Endothelial cell of umbilical vein (primary cell): Measurements from ENCODE around the gene LTBP1. TPM values are rescaled to one million over a fixed set of nuclear protein-coding genes. Genes with fewer than 3 reads are reported as not detected.

Experiments
- BruUV-seq: library from RNA; stranded (reverse); fragments of 400-500 nt; replicated peaks from 2 replicates; lab custom pipeline; 2021; lab: Mats Ljungman, UMichigan
- CTCF ChIA-PET: fragments of 300-600, 350-600 bp; sonication (Branson Sonifier 250); formaldehyde crosslinking; loops from one replicate; lab custom pipeline; 2021; ENCODE audit warnings: antibody characterized with exemption, inconsistent platforms; lab: Charles Lee
- POLR2A ChIA-PET: fragments of 300-600, 350-600 bp; sonication (Branson Sonifier 250); formaldehyde crosslinking; loops from one replicate; lab custom pipeline; 2021; ENCODE audit warnings: antibody characterized with exemption, inconsistent platforms; lab: Charles Lee
- DNase-seq: peaks from one replicate; pipeline ENCODE4 v3.0.0-alpha.2; 2011; ENCODE audit warnings: low read depth, low spot score
- FAIRE-seq: peaks from 2 replicates; lab custom pipeline; 2011; peaks lifted over from hg19 to GRCh38; lab: Jason Lieb, UNC
- H2AFZ ChIP-seq: 2 replicates; pipeline ENCODE4 v1.6.0; 2012; ENCODE audit warnings: low read depth, low read length, control low read depth, inconsistent platforms
- H3K27ac ChIP-seq: 2 replicates; pipeline ENCODE4 v1.5.1; 2011; ENCODE audit warnings: low read depth, mild to moderate bottlenecking, control low read depth, low read length, moderate library complexity; ENCODE audit not compliant: insufficient read depth
- H3K27me3 ChIP-seq, 2 experiments: 2 replicates each; pipeline versions ENCODE4 v1.6.0 to v1.6.1; 2011; ENCODE audit warnings: low read length in 2 of 2, mixed read lengths in 1 of 2; ENCODE audit not compliant: control insufficient read depth in 2 of 2, insufficient read depth in 2 of 2
- H3K36me3 ChIP-seq, 2 experiments: 2 replicates in 1 of 2; 3 replicates in 1 of 2; pipeline ENCODE4 v1.5.1; 2011; ENCODE audit warnings: low read length in 2 of 2, mild to moderate bottlenecking in 1 of 2, moderate library complexity in 1 of 2; ENCODE audit not compliant: control insufficient read depth in 2 of 2, insufficient read depth in 2 of 2; ENCODE audit errors: extremely low read depth in 1 of 2
- H3K4me1 ChIP-seq: 3 replicates; pipeline ENCODE4 v1.5.1; 2011; ENCODE audit warnings: mild to moderate bottlenecking, low read length; ENCODE audit not compliant: control insufficient read depth, insufficient read depth; ENCODE audit errors: extremely low read depth
- H3K4me2 ChIP-seq: 2 replicates; pipeline ENCODE4 v1.6.1; 2011; ENCODE audit warnings: low read length, control low read depth, mixed read lengths; ENCODE audit not compliant: insufficient read depth
- H3K4me3 ChIP-seq, 3 experiments: fragments of 200-600 bp in 1 of 3; sonication (generic), shearing (Covaris generic) in 1 of 3; replicated peaks in 1 of 3; 2 replicates each; pipeline ENCODE4 v1.5.1; 2011 to 2016; ENCODE audit warnings: control low read depth in 3 of 3, low read length in 3 of 3, mild to moderate bottlenecking in 2 of 3, inconsistent platforms in 1 of 3, low read depth in 1 of 3, moderate library complexity in 1 of 3; ENCODE audit not compliant: insufficient read depth in 1 of 3
- H3K79me2 ChIP-seq: 2 replicates; pipeline ENCODE4 v1.6.0; 2012; ENCODE audit warnings: low read length, inconsistent platforms; ENCODE audit not compliant: control insufficient read depth, insufficient read depth
- H3K9ac ChIP-seq: replicated peaks from 2 replicates; pipeline ENCODE3; 2011; ENCODE audit warnings: low read length, control low read depth; ENCODE audit not compliant: insufficient read depth; ENCODE audit errors: extremely low read depth
- H3K9me1 ChIP-seq: replicated peaks from 3 replicates; pipeline ENCODE4 v1.6.0; 2011; ENCODE audit warnings: mild to moderate bottlenecking, low read length; ENCODE audit not compliant: control insufficient read depth, insufficient read depth; ENCODE audit errors: extremely low read depth
- H3K9me3 ChIP-seq: replicated peaks from 2 replicates; pipeline ENCODE4 v1.5.1; 2012; ENCODE audit warnings: low read length, inconsistent platforms; ENCODE audit not compliant: control insufficient read depth, insufficient read depth
- H4K20me1 ChIP-seq: replicated peaks from 2 replicates; pipeline ENCODE3; 2011; ENCODE audit warnings: mild to moderate bottlenecking, low read length; ENCODE audit not compliant: control insufficient read depth, insufficient read depth; ENCODE audit errors: extremely low read depth
- EZH2 ChIP-seq: IDR thresholded peaks from 2 replicates; pipeline ENCODE4 v1.6.1; 2012; ENCODE audit warnings: borderline replicate concordance, low read depth, mild to moderate bottlenecking, moderate library complexity, low read length, inconsistent platforms; ENCODE audit not compliant: severe bottlenecking
- FOS ChIP-seq: IDR thresholded peaks from 2 replicates; pipeline ENCODE4 v1.6.1; 2011; ENCODE audit warnings: mild to moderate bottlenecking, low read length, moderate library complexity, borderline replicate concordance; ENCODE audit not compliant: insufficient read depth
- GATA2 ChIP-seq: IDR thresholded peaks from 2 replicates; pipeline ENCODE4 v1.7.0; 2011; ENCODE audit warnings: low read depth, mild to moderate bottlenecking, moderate library complexity, mixed read lengths, low read length; ENCODE audit not compliant: insufficient read length, insufficient read depth
- JUN ChIP-seq: IDR thresholded peaks from 2 replicates; pipeline ENCODE4 v1.6.1; 2011; ENCODE audit warnings: borderline replicate concordance, low read depth; ENCODE audit not compliant: insufficient read length, insufficient read depth
- MYC ChIP-seq: IDR thresholded peaks from one replicate; pipeline ENCODE4 v1.6.1; 2011; ENCODE audit warnings: mild to moderate bottlenecking, low read depth, low read length
- POLR2A ChIP-seq: IDR thresholded peaks from 2 replicates; pipeline ENCODE4 v1.6.1; 2012; ENCODE audit warnings: low read depth, mild to moderate bottlenecking, control low read depth, low read length
- POLR2AphosphoS5 ChIP-seq: IDR thresholded peaks from 2 replicates; pipeline ENCODE4 v1.6.1; 2012; ENCODE audit warnings: low read depth, mild to moderate bottlenecking, control low read depth, low read length, moderate library complexity; ENCODE audit not compliant: insufficient read depth
- dilution Hi-C: fragments of 300-500 bp; cut with MboI; formaldehyde crosslinking; loops from one replicate; pipeline ENCODE4 v1.15.0; 2019; ENCODE audit warnings: low sequenced_read_pairs; ENCODE audit not compliant: extremely low pct_ligation_motif_present
- intact Hi-C: fragments of 100-400 bp; cut with micrococcal nuclease; formaldehyde crosslinking; loops from one replicate; pipeline ENCODE4 v1.10.0; 2022
- polyA plus RNA-seq, 4 experiments: library from polyadenylated mRNA; depleted of rRNA in 3 of 4; stranded (reverse) in 3 of 4; unstranded in 1 of 4; fragments of >200 nt; gene quantifications; 2 replicates each; pipeline versions ENCODE4 v1.2.1 to v1.2.3, GENCODE V29; 2011 to 2012; ENCODE audit warnings: missing spikeins in 1 of 4
- total RNA-seq: library from RNA; stranded (reverse); gene quantifications from 2 replicates; pipeline ENCODE4 v1.2.3, GENCODE V29; 2021
- TF ChIP-seq, protein P1 (sequence below), 2 donors: IDR thresholded peaks; 1 replicate in 1 of 2; 2 replicates in 1 of 2; pipeline ENCODE4 v1.5.1; 2011; ENCODE audit warnings: low read length in 2 of 2, mild to moderate bottlenecking in 2 of 2, moderate library complexity in 2 of 2, control low read depth in 1 of 2, inconsistent platforms in 1 of 2, low read depth in 1 of 2; ENCODE audit not compliant: insufficient read depth in 1 of 2; ENCODE audit errors: extremely low read depth in 1 of 2
- TF ChIP-seq, protein P2 (sequence below): IDR thresholded peaks from 2 replicates; pipeline ENCODE4 v1.6.1; 2011; ENCODE audit not compliant: insufficient read depth, insufficient read length

Gene LTBP1
- total and polyA plus RNA-seq, 2 donors (not counting 3 experiments of a cell fraction or from before 2014, with no cell fraction given) = 57.4 to 68.2 TPM

DNA sequence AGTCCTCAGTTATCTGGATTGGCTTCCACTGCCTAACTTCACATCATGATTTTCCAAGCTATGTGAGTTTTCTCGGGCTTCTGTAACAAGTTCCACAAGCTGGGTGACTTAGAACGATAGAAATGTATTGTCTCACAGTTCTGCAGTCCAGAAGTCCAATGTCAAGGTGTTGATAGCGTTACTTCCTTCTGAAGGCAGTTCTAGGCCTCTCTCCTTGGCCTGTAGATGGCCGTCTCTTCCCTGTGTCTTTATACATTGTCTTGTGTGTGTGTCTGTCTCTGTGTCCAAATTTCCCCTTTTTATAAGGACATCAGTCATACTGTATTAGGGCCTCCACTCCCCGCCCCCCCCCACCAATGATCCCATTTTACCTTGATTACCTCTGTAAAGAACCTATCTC, 7.5 kb downstream of the LTBP1 start:
- Histone ChIP-seq H2AFZ (no peak overlapping the region), H3K4me3 (no peak overlapping the region), H3K9ac (no peak overlapping the region), H3K27me3 (no peaks in the 10 kb centered on the region), H3K4me1 (no peaks in the 10 kb centered on the region), H3K27ac (no peak overlapping the region), H4K20me1 (no peaks in the 10 kb centered on the region), H3K9me3 (no peaks in the 10 kb centered on the region), H3K36me3 (no peaks in the 10 kb centered on the region), H3K9me1 (no peaks in the 10 kb centered on the region), H3K79me2 (peaks cover 5% of the 10 kb centered on the region), H3K4me2 (no peak overlapping the region)
- CTCF ChIA-PET = interaction anchor here (1.5 kb wide), 1 partner anchor 442 kb away, joined by 4 read pairs; no protein-coding TSS in a partner anchor
- dilution Hi-C loops (no loop called here), intact Hi-C loops (no loop called here)
- POLR2A ChIA-PET = no interaction called here
- FAIRE-seq = no peak
- TF ChIP-seq GATA2 = no peak
- TF ChIP-seq MYC = no peak
- TF ChIP-seq, protein P1, sequence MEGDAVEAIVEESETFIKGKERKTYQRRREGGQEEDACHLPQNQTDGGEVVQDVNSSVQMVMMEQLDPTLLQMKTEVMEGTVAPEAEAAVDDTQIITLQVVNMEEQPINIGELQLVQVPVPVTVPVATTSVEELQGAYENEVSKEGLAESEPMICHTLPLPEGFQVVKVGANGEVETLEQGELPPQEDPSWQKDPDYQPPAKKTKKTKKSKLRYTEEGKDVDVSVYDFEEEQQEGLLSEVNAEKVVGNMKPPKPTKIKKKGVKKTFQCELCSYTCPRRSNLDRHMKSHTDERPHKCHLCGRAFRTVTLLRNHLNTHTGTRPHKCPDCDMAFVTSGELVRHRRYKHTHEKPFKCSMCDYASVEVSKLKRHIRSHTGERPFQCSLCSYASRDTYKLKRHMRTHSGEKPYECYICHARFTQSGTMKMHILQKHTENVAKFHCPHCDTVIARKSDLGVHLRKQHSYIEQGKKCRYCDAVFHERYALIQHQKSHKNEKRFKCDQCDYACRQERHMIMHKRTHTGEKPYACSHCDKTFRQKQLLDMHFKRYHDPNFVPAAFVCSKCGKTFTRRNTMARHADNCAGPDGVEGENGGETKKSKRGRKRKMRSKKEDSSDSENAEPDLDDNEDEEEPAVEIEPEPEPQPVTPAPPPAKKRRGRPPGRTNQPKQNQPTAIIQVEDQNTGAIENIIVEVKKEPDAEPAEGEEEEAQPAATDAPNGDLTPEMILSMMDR (IDR thresholded peaks at IDR 0.05; ENCODE audit: extremely low read depth in 1 of 2, insufficient read depth in 1 of 2, low read depth in 1 of 2, low read length in 2 of 2) = no peak
- TF ChIP-seq POLR2A = no peak
- TF ChIP-seq POLR2AphosphoS5 = no peak
- DNase-seq = no peak
- no TSS peak for BruUV-seq

DNA sequence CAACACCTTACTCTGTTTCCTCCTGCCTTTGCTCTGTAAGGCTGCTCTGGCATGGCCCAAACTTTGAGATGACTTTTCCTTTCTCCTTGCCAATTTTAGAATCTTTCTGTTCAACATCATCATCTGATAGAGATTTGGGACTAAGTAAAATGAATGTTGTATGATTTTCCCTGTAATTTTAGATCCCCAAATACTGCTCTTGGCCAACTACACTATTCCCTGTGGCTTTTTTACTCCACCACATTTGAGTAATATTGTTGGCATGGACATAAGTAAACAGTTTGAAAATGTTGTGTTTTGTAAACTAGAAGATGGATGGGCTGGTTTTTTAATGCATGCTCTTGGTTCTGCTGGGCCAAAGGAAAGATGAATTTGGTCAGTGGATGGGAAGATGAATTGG, 12.1 kb downstream of the LTBP1 start:
- FAIRE-seq (no peak), DNase-seq (no peak)
- no peak overlapping the region for H3K4me3 ChIP-seq
- no peak overlapping the region for H2AFZ ChIP-seq
- H3K4me2 ChIP-seq = no peak overlapping the region
- peaks cover 7% of the 10 kb centered on the region for H3K79me2 ChIP-seq
- H3K36me3 ChIP-seq = no peaks in the 10 kb centered on the region
- intact Hi-C loops = no loop called here
- H3K27ac ChIP-seq = no peak overlapping the region
- H3K9me1 ChIP-seq = no peaks in the 10 kb centered on the region
- POLR2A ChIA-PET = no interaction called here
- BruUV-seq = no TSS peak
- H3K9me3 ChIP-seq = no peaks in the 10 kb centered on the region
- dilution Hi-C loops = no loop called here
- CTCF ChIA-PET = no interaction called here
- H3K4me1 ChIP-seq = no peaks in the 10 kb centered on the region
- no peak overlapping the region for H3K9ac ChIP-seq
- H3K27me3 ChIP-seq = no peaks in the 10 kb centered on the region
- TF ChIP-seq GATA2 = no peak
- TF ChIP-seq POLR2AphosphoS5 = no peak
- TF ChIP-seq MYC = no peak
- TF ChIP-seq, protein P1 (IDR thresholded peaks at IDR 0.05; ENCODE audit: extremely low read depth in 1 of 2, insufficient read depth in 1 of 2, low read depth in 1 of 2, low read length in 2 of 2) = no peak
- no peak for TF ChIP-seq FOS
- TF ChIP-seq JUN = no peak
- TF ChIP-seq, protein P2, sequence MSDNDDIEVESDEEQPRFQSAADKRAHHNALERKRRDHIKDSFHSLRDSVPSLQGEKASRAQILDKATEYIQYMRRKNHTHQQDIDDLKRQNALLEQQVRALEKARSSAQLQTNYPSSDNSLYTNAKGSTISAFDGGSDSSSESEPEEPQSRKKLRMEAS = no peak
- no peak for TF ChIP-seq EZH2
- TF ChIP-seq POLR2A = no peak
- H4K20me1 ChIP-seq = no peaks in the 10 kb centered on the region
